HT-29 (cell line): ENCODE results near the gene CNBD2. TPM values are rescaled to one million over a fixed set of nuclear protein-coding genes. Genes with fewer than 3 reads are reported as not detected.
"Not testable (repeated sequence)": the region's sequence is repeated elsewhere in the genome, so short reads cannot be mapped to it uniquely, and the experiment has no call there.

Source experiments
- DNase-seq: peaks from one replicate; pipeline ENCODE4 v3.0.0-alpha.2; 2015; ENCODE audit warnings: low spot score
- small RNA-seq: library from RNA; depleted of rRNA; stranded (forward); fragments of <200 nt; gene quantifications from one replicate; pipeline ENCODE3, GENCODE V24; 2014
- total RNA-seq: library from RNA; depleted of rRNA; stranded (reverse); fragments of >200 nt; shearing (Covaris generic); gene quantifications from 2 replicates; pipeline ENCODE4 v1.2.3, GENCODE V29; 2014; rRNA removed

Gene CNBD2
- total RNA-seq, 1 experiment from 2014 or later: 14.5 TPM

- no peak for DNase-seq
Observed at GRCh38 chr20:36062799-36063198, 94.4 kb downstream of the CNBD2 start.

- no peak for DNase-seq
Observed at GRCh38 chr20:36063916-36064657, 95.7 kb downstream of the CNBD2 start.

- peak; percentile 99 for DNase-seq
Observed at GRCh38 chr20:36064658-36065426, 96.5 kb downstream of the CNBD2 start.

- no peak for DNase-seq
Observed at GRCh38 chr20:36065427-36065998, 97.1 kb downstream of the CNBD2 start.

- DNase-seq: no peak
Observed at GRCh38 chr20:36066777-36067176, 98.4 kb downstream of the CNBD2 start.

GRCh38 chr20:36068526-36068925 lies 100.1 kb downstream of the CNBD2 start:
- DNase-seq: not testable (repeated sequence)

GRCh38 chr20:36070451-36070850 lies 102.1 kb downstream of the CNBD2 start:
- no peak for DNase-seq

- DNase-seq: no peak
Observed at GRCh38 chr20:36071848-36072247, 103.5 kb downstream of the CNBD2 start.

- no peak for DNase-seq
Observed at GRCh38 chr20:36074983-36075382, 106.6 kb downstream of the CNBD2 start.

GRCh38 chr20:36077762-36078161 lies 109.4 kb downstream of the CNBD2 start:
- DNase-seq: not testable (repeated sequence)

- DNase-seq: no peak
Observed at GRCh38 chr20:36079486-36079885, 111.1 kb downstream of the CNBD2 start.

- DNase-seq: not testable (repeated sequence)
Observed at GRCh38 chr20:36079984-36080383, 111.6 kb downstream of the CNBD2 start.

Small RNAs within 50 kb of the gene (small RNA-seq; reads per million reads assigned to genes)
- gene RNU6-937P: not detected

Other genes with a start within 250 kb of the CNBD2 start
- gene RBM39, start 226.3 kb upstream of the CNBD2 start, total RNA-seq: 390 and 396 TPM in 2 replicates
- gene PHF20, start 196.6 kb upstream of the CNBD2 start, total RNA-seq: 39.0 and 47.2 TPM in 2 replicates
- 175 and 216 TPM in 2 replicates for gene SCAND1, start 14.1 kb upstream of the CNBD2 start, total RNA-seq
- 74.9 and 76.8 TPM in 2 replicates for gene EPB41L1, start 186.2 kb downstream of the CNBD2 start, total RNA-seq